T-helper 1 cell treated with Interleukin-12 subunit alpha and Interleukin-12 subunit beta and Interleukin-4 antibody, amounts not matched to agents 30 μg/mL and 1 μg/mL, for 36 hours (primary cell): ENCODE measurements around the gene LPO.
A peak's percentile ranks its signal among the peaks of the same experiment; 100 is the strongest.

Source experiments
- H3K27ac Mint-ChIP-seq: one replicate; pipeline ENCODE4 v1.8.0; 2021; ENCODE audit warnings: mild to moderate bottlenecking, mixed read lengths
- H3K27me3 Mint-ChIP-seq: one replicate; pipeline ENCODE4 v1.8.0; 2021; ENCODE audit warnings: low read depth, mixed read lengths
- H3K36me3 Mint-ChIP-seq: one replicate; pipeline ENCODE4 v1.8.0; 2021; ENCODE audit warnings: low read depth, mixed read lengths
- H3K4me1 Mint-ChIP-seq: one replicate; pipeline ENCODE4 v1.8.0; 2021; ENCODE audit warnings: low read depth, mixed read lengths
- H3K4me3 Mint-ChIP-seq: one replicate; pipeline ENCODE4 v1.8.0; 2021; ENCODE audit warnings: mild to moderate bottlenecking, moderate library complexity, mixed read lengths
- H3K9me3 Mint-ChIP-seq: one replicate; pipeline ENCODE4 v1.8.0; 2021; ENCODE audit warnings: mixed read lengths

The LPO gene

GRCh38 chr17:58315281-58315711 is 76.9 kb downstream of the LPO start:
- H3K27ac Mint-ChIP-seq, result peak overlapping the region; percentile 8
- H3K9me3 Mint-ChIP-seq, result no peaks in the 10 kb centered on the region
- H3K4me3 Mint-ChIP-seq, result peak overlapping the region; percentile 37
- H3K27me3 Mint-ChIP-seq, result no peaks in the 10 kb centered on the region
- H3K36me3 Mint-ChIP-seq, result peaks cover 40% of the 10 kb centered on the region
- H3K4me1 Mint-ChIP-seq, result peaks cover 9% of the 10 kb centered on the region

GRCh38 chr17:58315750-58316149 is 77.4 kb downstream of the LPO start:
- Mint-ChIP-seq H3K36me3 (peaks cover 41% of the 10 kb centered on the region), H3K4me1 (peaks cover 9% of the 10 kb centered on the region), H3K27ac (peak overlapping the region; percentile 8), H3K9me3 (no peaks in the 10 kb centered on the region), H3K4me3 (peak overlapping the region; percentile 37), H3K27me3 (no peaks in the 10 kb centered on the region)

- H3K36me3 Mint-ChIP-seq, result peaks cover 41% of the 10 kb centered on the region
- H3K4me3 Mint-ChIP-seq, result no peak overlapping the region
- H3K9me3 Mint-ChIP-seq, result no peaks in the 10 kb centered on the region
- no peaks in the 10 kb centered on the region for H3K27me3 Mint-ChIP-seq
- H3K4me1 Mint-ChIP-seq, result peaks cover 12% of the 10 kb centered on the region
- H3K27ac Mint-ChIP-seq, result no peak overlapping the region
These were observed 78.0 kb downstream of the LPO start for GRCh38 chr17:58316260-58316960.

- Mint-ChIP-seq H3K27ac (peak overlapping the region; percentile 81), H3K4me3 (no peak overlapping the region), H3K36me3 (peaks cover 47% of the 10 kb centered on the region), H3K27me3 (no peaks in the 10 kb centered on the region), H3K9me3 (no peaks in the 10 kb centered on the region), H3K4me1 (peaks cover 16% of the 10 kb centered on the region)
These were observed 79.2 kb downstream of the LPO start for GRCh38 chr17:58317421-58318064.

GRCh38 chr17:58318065-58318481 is 79.7 kb downstream of the LPO start:
- Mint-ChIP-seq H3K27ac (peak overlapping the region; percentile 26), H3K4me1 (peaks cover 16% of the 10 kb centered on the region), H3K4me3 (no peak overlapping the region), H3K27me3 (no peaks in the 10 kb centered on the region), H3K9me3 (no peaks in the 10 kb centered on the region), H3K36me3 (peaks cover 45% of the 10 kb centered on the region)
